Dermis microvascular lymphatic vessel endothelial cell (primary cell): ENCODE data around the gene TTC34. TPM values are rescaled to one million over a fixed set of nuclear protein-coding genes. Genes with fewer than 3 reads are reported as not detected.

Source experiments
- DNase-seq, 2 donors: peaks; one replicate each; pipeline versions ENCODE4 v3.0.0 to v3.0.0-alpha.2; 2010; ENCODE audit warnings: low read depth in 2 of 2
- total RNA-seq: library from RNA; depleted of rRNA; stranded (reverse); fragments of >200 nt; gene quantifications from 2 replicates; pipeline ENCODE4 v1.2.1, GENCODE V29; 2014

The TTC34 gene
- total RNA-seq, 1 donor from 2014 or later = under 0.01 TPM

DNA sequence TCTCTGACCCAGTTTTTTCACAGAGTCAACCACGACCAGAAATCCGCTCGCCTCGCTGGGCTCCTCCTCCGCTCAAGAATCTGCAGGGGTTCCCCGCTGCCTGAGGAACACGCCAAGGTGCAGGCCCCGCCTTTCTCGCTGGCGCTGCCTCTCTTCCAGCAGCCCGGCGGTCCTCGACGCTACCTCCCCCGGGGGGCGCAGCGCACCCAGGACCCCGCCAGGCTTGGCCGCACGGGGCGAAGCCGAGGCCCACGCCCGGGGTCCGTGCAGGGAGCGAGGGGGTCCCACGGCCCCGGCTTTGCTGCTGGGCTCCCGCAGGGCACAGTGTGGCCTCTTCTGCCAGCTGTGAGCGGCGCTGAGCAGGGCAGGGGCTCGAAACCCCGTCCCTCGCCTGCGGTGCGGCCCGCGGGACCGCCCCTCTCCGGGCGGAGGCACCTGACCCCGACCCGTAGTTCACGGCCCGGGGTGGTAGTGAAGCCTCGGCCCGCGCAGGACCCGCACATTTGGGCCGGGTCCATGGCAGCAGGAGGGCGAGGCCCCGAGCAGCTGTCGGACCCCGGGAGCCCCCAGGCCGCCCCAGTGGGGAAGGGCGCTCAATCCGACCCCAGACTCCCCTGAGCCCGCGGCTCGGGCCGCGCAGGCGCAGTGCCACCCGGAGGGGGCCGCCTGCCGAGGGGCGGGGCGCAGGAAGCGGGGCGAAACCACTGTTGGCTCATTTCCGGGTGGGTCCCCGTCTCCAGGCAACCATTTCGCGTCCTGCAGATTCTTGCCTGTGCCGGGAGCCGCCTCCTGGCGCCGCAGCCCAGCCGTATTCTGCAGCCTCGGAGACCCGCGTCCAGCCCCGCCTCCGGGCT is 158.7 kb downstream of the TTC34 start:
- DNase-seq = peak; percentile 81 to 90

DNA sequence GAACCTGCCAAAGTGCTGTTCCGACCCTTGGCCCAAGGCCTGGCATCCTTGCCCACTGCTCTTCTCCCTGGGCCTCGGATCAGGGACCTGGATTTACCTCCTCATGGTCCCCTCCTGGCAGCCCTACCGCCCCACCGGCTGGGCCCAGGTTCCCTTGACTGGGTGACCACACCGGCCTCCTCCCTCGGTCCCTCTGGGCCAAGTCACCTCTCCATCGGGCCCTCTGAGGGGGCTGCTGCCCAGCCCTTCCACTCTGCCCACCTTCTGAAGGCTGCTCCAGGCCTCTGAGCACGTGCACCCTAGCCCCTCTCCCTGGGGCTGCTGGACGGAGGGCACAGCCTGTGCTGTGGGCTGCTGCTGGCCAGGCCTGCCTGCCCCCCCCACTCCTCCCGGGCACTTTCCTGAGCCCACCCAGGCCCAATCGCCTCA is 159.3 kb downstream of the TTC34 start:
- DNase-seq = no peak

DNA sequence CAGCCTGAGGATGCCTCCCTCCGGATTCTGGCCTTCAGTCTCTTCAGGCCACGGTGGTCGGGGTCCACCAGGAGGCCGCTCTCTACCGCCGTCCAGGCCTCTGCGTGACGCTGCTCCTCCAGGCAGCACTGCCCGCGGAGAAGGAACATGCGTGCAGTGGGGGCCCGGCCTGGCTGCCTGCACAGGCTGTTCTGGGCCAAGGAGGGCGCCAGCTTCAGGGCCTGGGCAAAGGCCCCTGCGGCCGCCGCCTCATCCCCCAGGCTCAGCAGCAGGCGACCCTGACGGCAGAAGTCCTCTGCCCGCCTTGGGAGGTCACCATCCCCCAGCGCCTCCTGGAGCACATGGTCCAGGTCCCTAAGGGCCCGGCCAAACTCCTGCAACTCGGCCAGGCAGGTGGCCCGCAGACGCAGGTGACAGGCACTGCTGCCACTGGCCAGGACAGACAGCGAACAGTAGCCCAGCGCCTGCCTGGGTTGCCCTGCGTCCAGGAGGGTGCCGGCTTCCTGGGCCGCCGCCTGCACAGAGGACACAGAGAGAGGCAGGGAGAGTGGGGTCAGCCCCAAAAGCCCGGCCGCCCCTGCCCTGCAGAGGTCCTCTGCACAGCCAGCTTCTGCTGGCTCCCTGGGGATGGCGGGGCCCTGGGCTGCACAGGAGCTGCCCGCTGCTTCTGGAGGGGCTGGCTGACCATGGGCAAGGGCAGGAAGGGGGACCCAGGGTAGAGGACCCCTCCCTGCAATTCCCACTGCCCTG is 159.9 kb downstream of the TTC34 start:
- no peak for DNase-seq

DNA sequence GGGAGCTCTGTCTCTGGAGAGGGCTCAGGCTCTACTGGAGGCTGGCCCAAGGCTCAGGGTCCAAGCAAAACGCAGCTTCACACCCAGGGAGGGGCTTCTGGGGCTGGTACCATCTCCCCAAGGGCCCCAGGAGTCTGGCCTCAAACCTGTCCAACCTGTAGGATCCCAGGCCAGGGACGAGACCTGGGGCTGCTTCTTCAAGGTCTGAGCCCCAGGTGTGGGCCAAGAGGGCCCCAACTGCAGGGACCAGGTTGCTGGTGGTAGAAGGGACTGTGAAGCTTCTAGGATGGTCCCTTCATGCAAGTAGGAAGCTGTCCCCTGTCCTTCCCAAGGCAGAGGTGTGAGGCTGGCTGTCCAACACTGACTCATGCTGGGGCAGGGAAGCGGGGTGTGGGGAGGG is 160.9 kb downstream of the TTC34 start:
- DNase-seq = no peak

DNA sequence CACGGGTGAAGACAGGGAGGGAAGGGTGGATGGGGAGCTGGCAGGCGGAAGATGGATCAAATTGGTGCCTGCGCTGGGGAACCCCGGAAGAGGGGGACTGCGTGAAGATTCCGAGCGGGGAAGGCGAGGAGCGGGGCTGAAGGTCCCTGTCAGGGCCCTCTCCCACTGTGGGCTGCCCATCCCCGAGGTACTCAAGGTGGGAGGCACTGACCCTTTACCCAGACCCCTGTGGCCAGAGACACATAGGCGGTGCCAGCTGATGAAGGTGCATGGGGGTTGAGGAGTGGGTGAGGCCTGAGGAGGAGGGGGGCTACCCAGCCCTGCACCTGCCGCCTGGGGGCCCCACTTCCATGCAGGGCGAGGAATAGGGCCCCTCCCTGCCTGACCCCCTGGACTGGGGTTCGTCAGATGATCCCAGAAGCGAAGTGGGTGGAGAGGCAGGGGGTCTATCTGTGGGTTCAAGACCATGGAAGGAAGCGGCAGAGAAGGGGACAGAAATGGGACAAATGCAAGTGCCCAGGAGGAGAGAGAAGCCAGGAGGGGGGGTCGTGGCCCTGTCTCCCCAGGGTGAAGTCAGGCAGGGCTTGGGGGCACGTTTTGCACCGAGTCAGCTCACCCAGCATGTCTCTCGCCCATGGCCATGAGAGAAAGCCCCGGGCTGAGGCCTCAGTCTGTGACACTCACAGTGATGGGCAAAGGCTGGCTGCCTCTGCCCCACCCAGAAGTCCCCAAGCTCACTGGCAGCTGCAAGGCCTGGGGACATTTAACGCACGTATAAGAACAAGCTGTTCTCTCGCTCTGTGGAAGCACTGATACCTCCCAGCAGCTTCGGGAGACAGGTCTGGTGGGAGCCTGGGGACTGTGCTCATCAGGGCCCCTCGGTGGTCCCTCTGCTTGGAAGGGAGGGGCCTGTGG is 161.6 kb downstream of the TTC34 start:
- no peak for DNase-seq

DNA sequence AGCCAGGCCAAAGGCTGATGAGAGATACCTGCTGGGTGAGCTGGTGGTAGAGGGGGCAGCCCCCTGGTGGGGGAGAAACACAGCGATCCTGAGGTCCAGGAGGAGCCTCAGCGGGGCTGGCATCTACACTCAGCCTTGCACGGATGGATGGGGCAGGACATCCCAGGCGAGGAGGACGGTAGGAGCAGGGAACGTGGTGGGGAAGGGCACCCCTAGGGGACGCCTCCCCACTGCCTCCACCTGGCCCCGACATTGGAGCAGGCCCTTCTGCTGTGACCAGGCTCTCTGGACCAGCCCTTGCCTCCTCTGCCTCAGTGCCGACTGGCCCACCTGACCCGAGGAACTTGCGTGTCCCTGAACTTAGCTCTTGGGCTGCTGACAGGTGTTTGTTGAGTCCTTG is 162.3 kb downstream of the TTC34 start:
- no peak for DNase-seq

DNA sequence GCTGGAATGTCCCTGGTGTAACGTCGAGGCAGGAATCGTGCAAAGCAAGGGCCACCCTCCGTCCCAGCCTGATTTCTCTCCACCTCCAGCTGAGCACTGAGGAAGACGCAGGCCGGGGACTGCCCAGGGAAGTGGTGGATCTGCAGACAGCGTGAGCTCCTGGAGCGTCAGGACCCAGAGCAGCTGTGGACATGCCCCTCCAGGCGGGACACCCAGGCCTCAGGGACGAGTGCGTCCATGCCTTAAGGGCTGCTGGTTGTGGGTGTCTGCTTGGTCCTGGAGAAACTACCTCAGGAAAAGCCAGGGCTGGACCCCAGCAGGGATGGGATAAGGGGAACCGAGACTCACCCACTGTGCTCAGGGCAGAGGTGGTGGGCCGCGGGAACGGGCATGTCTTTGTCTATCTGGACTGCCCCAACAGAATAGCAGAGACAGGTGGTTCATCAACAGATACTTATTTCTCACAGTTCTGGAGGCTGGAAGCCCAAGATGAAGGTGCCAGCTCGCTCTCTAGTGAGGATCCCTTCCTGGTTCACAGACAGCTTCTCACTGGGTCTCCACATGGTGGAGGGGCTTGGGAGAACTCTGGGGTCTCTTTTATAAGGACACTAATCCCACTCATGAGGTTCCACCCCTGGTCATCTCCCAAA is 162.9 kb downstream of the TTC34 start:
- DNase-seq = no peak

DNA sequence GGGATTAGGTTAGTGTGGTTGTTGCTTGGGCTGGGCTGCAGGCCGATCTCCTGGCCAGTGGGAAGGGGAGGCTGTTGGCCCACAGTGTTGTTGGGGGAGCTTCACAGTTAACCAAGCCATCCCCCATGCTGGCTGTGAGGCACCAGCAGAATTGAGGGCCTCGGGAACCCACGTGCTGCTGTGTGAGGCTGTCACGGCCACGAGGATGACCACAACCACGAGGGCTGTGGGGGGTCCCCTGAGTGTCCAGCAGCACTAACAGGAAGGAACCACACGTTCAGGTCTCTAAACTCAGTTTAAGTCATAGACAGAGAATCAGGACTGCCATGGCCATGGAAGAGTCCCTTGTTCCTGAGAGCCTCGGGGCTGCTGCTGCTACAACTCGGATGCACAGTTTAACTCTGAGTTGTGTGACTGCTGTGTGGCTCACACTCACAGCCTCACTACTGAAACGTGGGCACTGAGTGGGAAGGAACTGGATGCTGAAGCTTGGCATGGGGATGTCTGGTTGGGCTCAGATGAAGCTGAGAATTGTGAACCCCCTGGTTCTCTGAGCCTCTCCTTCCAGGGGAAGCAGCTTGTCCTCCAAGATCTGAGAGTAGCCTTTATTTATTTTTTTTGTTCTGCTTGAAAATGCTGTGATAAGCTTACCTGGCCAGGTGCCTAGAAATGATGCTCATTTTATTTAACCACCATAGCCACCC is 163.9 kb downstream of the TTC34 start:
- no peak for DNase-seq

DNA sequence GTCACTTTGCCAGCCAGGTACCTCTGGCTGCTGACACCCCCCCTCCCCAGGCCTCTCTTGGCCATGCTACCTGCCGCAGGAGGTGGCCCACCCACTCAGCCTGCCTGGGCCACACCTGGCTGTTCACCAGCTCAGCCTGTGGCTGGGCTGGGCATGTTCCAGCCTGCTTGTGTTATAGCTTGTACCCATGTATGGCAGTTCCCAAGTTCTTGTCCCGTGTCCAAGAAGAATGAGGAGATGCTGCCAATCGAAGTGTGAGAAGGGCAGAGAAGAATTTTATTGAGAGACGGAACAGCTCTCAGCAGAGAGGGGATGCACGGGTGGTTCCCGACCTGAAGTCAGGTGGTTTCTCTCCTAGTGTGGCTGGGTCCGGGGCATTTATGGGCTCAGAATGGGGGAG is 164.8 kb downstream of the TTC34 start:
- no peak for DNase-seq

DNA sequence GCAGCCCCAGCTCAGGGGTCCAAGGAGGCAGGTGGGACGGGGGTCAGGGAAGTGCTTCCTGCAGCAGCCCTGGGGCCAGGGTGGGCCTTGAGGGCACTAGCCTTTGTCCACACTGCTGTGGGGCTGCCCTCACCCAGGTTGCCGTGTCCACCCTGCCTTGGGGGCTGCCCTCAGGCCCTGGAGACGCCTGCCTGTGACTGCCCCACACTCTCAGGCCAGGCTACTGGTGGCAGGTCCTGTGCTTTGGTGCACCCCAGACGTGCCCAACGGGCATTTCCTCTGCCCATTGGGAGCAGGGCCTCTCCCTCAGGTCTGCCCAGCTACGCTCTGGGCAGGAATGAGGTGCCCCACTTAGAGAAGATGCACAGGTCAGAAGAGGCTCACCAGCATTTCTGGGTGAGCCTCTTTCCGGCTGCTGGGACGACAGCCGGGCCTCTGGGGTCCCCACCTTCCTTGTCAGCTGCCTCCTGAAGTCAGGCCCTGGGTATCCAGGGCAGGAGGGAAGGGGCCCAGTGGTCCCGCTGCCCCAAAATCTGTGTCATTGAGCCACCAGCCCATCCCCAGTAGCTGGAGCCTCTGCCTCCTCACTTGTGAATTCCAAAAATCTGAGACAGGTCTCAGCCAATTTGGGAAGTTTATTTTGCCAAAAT is 166.0 kb downstream of the TTC34 start:
- DNase-seq = no peak

DNA sequence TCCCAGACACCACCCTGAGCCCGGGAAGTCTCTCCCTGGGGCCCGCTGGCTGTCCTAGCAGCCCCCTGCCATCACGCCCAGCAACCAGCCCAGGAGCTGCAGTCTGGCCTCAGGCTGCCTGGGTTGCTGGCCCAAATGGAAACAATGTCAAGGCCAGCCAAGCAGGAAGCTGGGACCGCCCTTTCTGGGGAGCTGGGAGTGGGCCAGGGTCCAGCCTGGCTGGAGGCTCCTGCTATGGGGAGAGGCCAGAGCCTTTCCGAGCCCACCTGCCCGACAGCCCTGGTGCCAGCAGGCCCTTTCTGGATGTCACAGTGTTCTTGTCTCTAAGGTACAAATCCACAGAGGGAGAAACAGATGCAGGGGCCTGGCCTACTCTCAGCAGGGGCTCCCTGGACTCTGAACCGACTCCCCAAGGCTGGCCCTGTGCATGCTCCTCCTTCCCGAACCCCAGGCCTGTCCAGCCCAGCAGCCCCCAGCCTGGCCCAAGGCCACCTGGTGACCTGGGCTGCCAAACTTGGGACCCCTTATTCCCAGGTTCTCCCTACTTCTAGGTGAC is 167.5 kb downstream of the TTC34 start:
- no peak for DNase-seq

DNA sequence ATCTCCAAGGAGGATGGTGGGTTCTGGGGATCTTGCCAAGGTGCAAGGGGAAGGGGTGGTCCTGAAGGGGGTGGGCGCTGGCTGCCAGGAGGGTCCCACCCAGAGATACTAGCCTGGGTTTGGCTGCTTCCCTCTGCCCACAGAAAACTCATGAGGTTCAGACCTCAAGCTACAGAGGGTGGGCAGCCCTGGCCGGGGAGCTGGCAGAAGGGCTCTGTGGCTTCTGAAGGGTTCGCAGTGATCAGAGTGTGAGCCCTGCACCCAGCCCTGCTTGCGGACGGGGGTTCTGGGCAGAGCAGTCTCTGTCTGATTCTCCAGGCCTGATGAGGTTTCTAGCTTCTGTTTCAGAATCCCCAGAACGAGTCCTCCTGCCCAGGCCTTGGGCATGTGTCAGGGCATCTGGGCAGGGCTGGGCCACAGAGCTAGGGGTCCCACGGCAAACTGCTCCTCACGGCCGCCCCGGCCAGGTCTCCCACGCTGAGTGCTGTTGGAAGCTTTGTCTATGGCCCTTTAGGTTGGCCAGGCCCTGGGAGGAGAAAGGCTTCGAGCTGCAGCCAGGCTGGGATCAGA is 168.0 kb downstream of the TTC34 start:
- no peak for DNase-seq

DNA sequence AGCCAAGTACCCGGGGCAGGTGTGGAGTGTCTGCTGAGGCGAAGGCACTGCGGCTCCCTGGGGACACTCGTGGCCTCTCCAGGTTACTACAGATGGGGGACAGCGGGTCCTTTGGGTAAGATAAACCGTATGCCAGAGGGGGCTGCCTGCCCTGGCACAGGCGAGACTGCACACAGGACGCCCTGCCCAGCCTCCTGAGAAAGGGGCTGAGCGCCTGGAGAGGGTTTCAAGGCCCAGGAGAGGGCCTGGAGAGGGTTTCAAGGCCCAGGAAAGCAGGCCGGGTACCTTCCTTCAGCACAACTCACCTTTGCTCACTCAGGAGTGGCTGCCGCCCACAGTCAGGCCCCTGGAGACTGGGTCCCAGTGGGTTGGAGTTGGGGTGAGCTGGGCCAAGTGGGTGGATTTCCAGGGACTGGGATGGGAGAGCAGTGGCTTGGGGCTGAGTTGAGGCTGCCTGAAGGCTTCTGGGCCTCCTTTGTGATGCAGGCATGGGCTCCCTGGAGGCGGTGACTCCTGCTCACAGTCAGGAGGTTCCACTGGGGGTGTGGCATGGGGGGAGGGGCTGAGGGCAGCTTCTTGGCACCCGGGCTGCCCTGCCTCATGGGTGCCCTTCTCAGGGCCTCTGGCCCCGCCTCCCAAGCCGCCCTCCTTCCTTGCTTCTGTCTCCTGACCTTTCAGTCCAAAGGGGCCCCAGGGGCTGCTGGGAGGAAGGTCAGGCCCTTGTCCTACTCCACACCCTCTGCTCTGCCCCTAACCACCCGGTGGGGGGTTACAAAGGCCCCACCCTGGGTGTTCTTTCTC is 168.7 kb downstream of the TTC34 start, which contains the start of gene MMEL1:
Gene MMEL1 (minus strand): TSS at position 456 of the 801 bp plus-strand sequence. CDS start 3,532 bp downstream, outside the sequence.
- DNase-seq = no peak

DNA sequence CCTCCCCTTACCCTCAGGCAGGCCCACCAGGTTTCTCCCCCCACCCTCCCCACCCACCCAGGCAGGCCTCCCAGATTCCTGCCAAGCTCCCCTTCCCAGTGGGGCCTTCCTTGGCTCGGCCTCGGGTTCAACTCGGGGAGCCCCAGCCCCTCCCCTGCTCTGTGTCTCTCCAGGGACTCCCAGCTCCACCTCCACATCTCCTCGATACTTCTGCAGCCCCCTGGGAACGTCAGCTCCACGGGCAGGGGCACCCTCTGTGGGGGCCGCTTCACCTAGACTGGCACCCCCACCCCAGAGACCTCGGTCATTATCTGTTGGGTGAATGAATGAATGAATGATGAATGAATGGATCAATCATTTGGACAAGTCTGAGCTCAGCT is 169.5 kb downstream of the TTC34 start:
- DNase-seq = no peak

DNA sequence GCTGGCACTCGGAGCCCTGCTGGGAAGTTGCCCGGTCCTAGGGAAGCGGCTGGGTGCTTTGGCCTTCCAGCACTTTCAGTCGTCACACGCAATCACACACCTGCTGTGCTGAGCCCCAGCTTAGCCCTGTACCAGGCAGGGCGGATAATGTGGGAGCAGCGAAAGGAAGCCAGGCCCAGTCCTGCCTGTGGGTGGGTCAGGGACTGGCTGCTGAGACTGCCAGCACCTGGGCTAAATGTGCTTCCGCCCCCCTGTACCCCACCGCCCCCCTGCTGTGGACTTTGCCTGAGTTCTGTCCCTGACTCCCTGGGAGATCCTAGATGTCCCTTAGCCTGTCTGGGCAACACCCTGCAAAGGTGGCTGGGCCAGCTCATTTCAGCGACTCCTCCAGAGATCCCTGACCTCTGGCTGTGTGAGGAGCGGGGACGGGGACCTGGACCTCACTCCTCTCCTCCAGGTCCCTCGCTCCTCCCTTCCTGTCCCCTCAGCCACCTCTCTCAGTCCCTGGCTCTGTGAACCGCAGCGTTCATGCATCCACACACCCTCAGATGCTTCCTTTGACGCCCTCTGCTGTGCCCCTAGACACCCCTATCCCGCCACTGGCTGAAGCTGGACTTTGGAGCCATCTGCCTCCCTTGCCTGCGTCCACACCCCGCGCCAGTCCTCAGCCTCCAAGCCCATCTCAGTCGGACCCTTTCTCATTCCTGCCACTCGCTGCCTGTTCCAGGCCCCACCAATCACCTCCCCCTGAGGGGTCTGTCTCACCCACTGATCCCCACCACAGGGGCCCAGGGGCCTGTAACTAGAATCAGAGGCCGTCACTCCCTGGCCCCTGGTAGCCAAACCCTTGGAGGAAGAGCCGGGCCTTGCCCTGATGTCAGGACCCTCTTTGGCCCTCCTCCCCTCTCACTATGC is 170.1 kb downstream of the TTC34 start:
- no peak for DNase-seq

DNA sequence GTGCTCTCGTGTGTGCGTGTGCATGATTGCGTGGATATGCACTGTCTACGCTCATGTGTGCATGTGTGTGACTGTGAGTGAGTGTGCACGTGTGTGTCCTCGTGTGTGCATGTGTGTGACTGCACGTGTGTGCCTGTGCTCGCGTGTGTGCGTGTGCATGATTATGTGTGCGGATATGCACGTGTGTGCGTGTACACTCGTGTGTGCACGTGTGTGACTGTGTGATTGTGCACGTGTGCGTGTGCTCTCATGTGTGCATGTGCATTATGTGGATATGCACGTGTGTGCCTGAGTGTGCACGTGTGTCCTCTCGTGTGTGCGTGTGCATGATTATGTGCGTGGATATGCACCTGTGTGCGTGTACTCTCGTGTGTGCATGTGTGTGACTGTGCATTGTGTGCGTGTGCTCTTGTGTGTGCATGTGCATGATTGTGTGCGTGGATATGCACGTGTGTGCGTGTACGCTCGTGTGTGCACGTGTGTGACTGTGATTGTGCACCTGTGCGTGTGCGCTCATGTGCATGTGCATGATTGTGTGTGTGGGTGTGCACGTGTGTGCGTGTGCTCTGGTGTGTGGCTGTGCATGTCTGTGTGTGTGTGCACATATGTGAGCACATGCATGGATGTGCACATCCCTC is 170.9 kb downstream of the TTC34 start:
- no peak for DNase-seq
